H1 (cell line): ENCODE results near the gene KLHDC8B. TPM values are rescaled to one million over a fixed set of nuclear protein-coding genes. Genes with fewer than 3 reads are reported as not detected.
A peak's percentile ranks its signal among the peaks of the same experiment; 100 is the strongest.

ENCODE experiments used
- BCL11A ChIP-seq, 2 experiments: IDR thresholded peaks; one replicate each; pipeline ENCODE4 v1.6.1; 2011; ENCODE audit warnings: low read depth in 2 of 2, low read length in 2 of 2, mild to moderate bottlenecking in 2 of 2
- CEBPB ChIP-seq: IDR thresholded peaks from 2 replicates; pipeline ENCODE4 v1.6.1; 2012; ENCODE audit warnings: low read depth, low read length
- CTBP2 ChIP-seq: IDR thresholded peaks from 2 replicates; pipeline ENCODE4 v1.7.0; 2011; ENCODE audit warnings: borderline replicate concordance, mild to moderate bottlenecking, moderate library complexity, mixed read lengths, low read length; ENCODE audit not compliant: insufficient read depth, insufficient read length
- FOSL1 ChIP-seq: IDR thresholded peaks from 2 replicates; pipeline ENCODE4 v1.6.1; 2011; ENCODE audit warnings: mild to moderate bottlenecking, low read depth, low read length, moderate library complexity; ENCODE audit not compliant: insufficient read depth
- HDAC6 ChIP-seq: IDR thresholded peaks from one replicate; pipeline ENCODE4 v1.7.1; 2012; ENCODE audit warnings: low read depth, mild to moderate bottlenecking, inconsistent platforms, low read length, moderate library complexity
- JUN ChIP-seq: IDR thresholded peaks from 2 replicates; pipeline ENCODE4 v1.6.1; 2011; ENCODE audit warnings: low read depth, mild to moderate bottlenecking, improper control_type of control experiment, low read length
- JUND ChIP-seq: IDR thresholded peaks from 2 replicates; pipeline ENCODE4 v1.6.1; 2011; ENCODE audit warnings: mild to moderate bottlenecking, improper control_type of control experiment, low read length
- KDM1A ChIP-seq: fragments of 200-600, 300-600 bp; sonication (generic); IDR thresholded peaks from 2 replicates; pipeline ENCODE4 v1.7.1; 2016; ENCODE audit warnings: mild to moderate bottlenecking, low read length, borderline replicate concordance
- KDM4A ChIP-seq: IDR thresholded peaks from one replicate; pipeline ENCODE4 v1.7.1; 2012; ENCODE audit warnings: low read depth, mild to moderate bottlenecking, moderate library complexity, low read length, inconsistent platforms; ENCODE audit not compliant: severe bottlenecking
- MAFK ChIP-seq: IDR thresholded peaks from 2 replicates; pipeline ENCODE4 v1.6.1; 2012; ENCODE audit warnings: low read depth, mild to moderate bottlenecking, improper control_type of control experiment, low read length
- MAX ChIP-seq: IDR thresholded peaks from 2 replicates; pipeline ENCODE4 v1.6.1; 2012; ENCODE audit warnings: inconsistent platforms
- PHF8 ChIP-seq: fragments of 200-600 bp; sonication (generic); conservative IDR thresholded peaks from 2 replicates; pipeline ENCODE4 v1.7.1; 2012; ENCODE audit warnings: low read depth, mild to moderate bottlenecking, inconsistent platforms, low read length, moderate library complexity
- RAD21 ChIP-seq, 2 experiments: IDR thresholded peaks in 1 of 2; conservative IDR thresholded peaks in 1 of 2; 2 replicates each; pipeline ENCODE4 v1.6.1; 2011; ENCODE audit warnings: low read depth in 2 of 2, low read length in 2 of 2, improper control_type of control experiment in 1 of 2, inconsistent platforms in 1 of 2, mild to moderate bottlenecking in 1 of 2, moderate library complexity in 1 of 2
- RBBP5 ChIP-seq: IDR thresholded peaks from 2 replicates; pipeline ENCODE4 v1.7.1; 2012; ENCODE audit warnings: low read depth, mild to moderate bottlenecking, inconsistent platforms, low read length, moderate library complexity, borderline replicate concordance
- RFX5 ChIP-seq: IDR thresholded peaks from 2 replicates; pipeline ENCODE4 v1.6.1; 2011; ENCODE audit warnings: low read depth, low read length, improper control_type of control experiment, borderline replicate concordance
- SAP30 ChIP-seq: fragments of 300-600 bp; sonication (generic); IDR thresholded peaks from 2 replicates; pipeline ENCODE4 v1.7.1; 2012; ENCODE audit warnings: low read length, moderate library complexity, mild to moderate bottlenecking, inconsistent platforms; ENCODE audit not compliant: insufficient read depth, insufficient replicate concordance
- SIX5 ChIP-seq: IDR thresholded peaks from 2 replicates; pipeline ENCODE4 v1.6.1; 2011; ENCODE audit warnings: mild to moderate bottlenecking, low read depth, low read length
- SP2 ChIP-seq: IDR thresholded peaks from 2 replicates; pipeline ENCODE4 v1.6.1; 2012; ENCODE audit warnings: mild to moderate bottlenecking, low read length, inconsistent platforms
- SP4 ChIP-seq: IDR thresholded peaks from 2 replicates; pipeline ENCODE4 v1.6.1; 2012; ENCODE audit warnings: low read length, inconsistent platforms
- SRF ChIP-seq: IDR thresholded peaks from 2 replicates; pipeline ENCODE4 v1.6.1; 2011; ENCODE audit warnings: mild to moderate bottlenecking, low read depth, low read length, moderate library complexity
- TAF7 ChIP-seq: optimal IDR thresholded peaks from 2 replicates; pipeline ENCODE3; 2011; ENCODE audit warnings: low read depth, mild to moderate bottlenecking, inconsistent platforms, low read length, moderate library complexity, borderline replicate concordance
- USF2 ChIP-seq: IDR thresholded peaks from 2 replicates; pipeline ENCODE4 v1.6.1; 2011; ENCODE audit warnings: low read length, improper control_type of control experiment
- YY1 ChIP-seq: IDR thresholded peaks from 2 replicates; pipeline ENCODE4 v1.6.1; 2011; ENCODE audit warnings: low read depth, mild to moderate bottlenecking, low read length
- ZNF274 ChIP-seq: IDR thresholded peaks from 2 replicates; pipeline ENCODE4 v1.7.0; 2012; ENCODE audit warnings: low read length, borderline replicate concordance; ENCODE audit errors: extremely low read depth
- polyA plus RNA-seq, 7 experiments: library from polyadenylated mRNA; depleted of rRNA in 3 of 7; stranded (reverse) in 5 of 7; unstranded in 2 of 7; fragments of >200 nt in 5 of 7; fragments of 200-250 nt in 2 of 7; gene quantifications; 1 replicate in 5 of 7; 2 replicates in 1 of 7; 4 replicates in 1 of 7; pipeline versions ENCODE4 v1.2.1 to v1.2.3, GENCODE V29; 2011 to 2013; ENCODE audit warnings: missing spikeins in 2 of 7, mixed read lengths in 2 of 7
- total RNA-seq: library from RNA; stranded (reverse); fragmentation: NEBNext Ultra II Directional; extraction: Animal tissue kit (Norgen Biotek cat#: 25700); gene quantifications from 2 replicates; pipeline ENCODE4 v1.2.1, GENCODE V29; 2021

KLHDC8B gene
- total and polyA plus RNA-seq, 2 of the 8 experiments (the other 6 are each of a cell fraction or from before 2014, with no cell fraction given) = 15.8 to 21.3 TPM

- TF ChIP-seq USF2 = no peak
- TF ChIP-seq PHF8 = peak; percentile 57
- no peak for TF ChIP-seq TAF7
- no peak for TF ChIP-seq FOSL1
- no peak for TF ChIP-seq SIX5
- no peak for TF ChIP-seq ZNF274
- TF ChIP-seq HDAC6 = no peak
- no peak for TF ChIP-seq BCL11A (IDR thresholded peaks at IDR 0.05; ENCODE audit: low read depth in 2 of 2, low read length in 2 of 2)
- no peak for TF ChIP-seq JUN
- no peak for TF ChIP-seq SP2
- no peak for TF ChIP-seq SAP30
- TF ChIP-seq MAX = peak; percentile 89
- TF ChIP-seq YY1 = no peak; the same call in 1 of the 2 replicates
- TF ChIP-seq RFX5 = no peak
- TF ChIP-seq JUND = no peak
- TF ChIP-seq KDM1A = no peak
- TF ChIP-seq RAD21 (IDR thresholded peaks at IDR 0.05 in 1 of 2, conservative IDR thresholded peaks at IDR 0.05 in 1 of 2; ENCODE audit: low read depth in 2 of 2, low read length in 2 of 2) = peak; percentile 72 to 85
- no peak for TF ChIP-seq CEBPB
- TF ChIP-seq SRF = no peak
- TF ChIP-seq CTBP2 = peak; percentile 36
- TF ChIP-seq RBBP5 = peak; percentile 88; the same call in 1 of the 2 replicates
- peak; percentile 98 for TF ChIP-seq KDM4A
- TF ChIP-seq MAFK = no peak
- TF ChIP-seq SP4 = peak; percentile 75; the same call in 1 of the 2 replicates
Measured at GRCh38 chr3:49171119-49171774, at the start of gene KLHDC8B (continued).
